Activated CD8-positive, alpha-beta T cell treated with anti-CD3 and anti-CD28 coated beads, Interleukin-2, amount 10 ng/mL, durations not matched to agents 7 days and 5 days (primary cell): ENCODE data around the gene GPR45. TPM values are rescaled to one million over a fixed set of nuclear protein-coding genes. Genes with fewer than 3 reads are reported as not detected.
A peak's percentile ranks its signal among the peaks of the same experiment; 100 is the strongest.

Source experiments
- ATAC-seq: fragments of 150-1000 bp; cut with Tn5 transposase; one replicate; pipeline ENCODE4 v1.10.0; 2021; ENCODE audit warnings: moderate library complexity
- CTCF ChIA-PET: fragments of 350-600 bp; sonication (Branson Sonifier 250); formaldehyde crosslinking; loops from one replicate; lab custom pipeline; 2021; ENCODE audit warnings: antibody characterized with exemption; lab: Charles Lee
- POLR2A ChIA-PET: fragments of 350-600 bp; sonication (Branson Sonifier 250); formaldehyde crosslinking; loops from one replicate; lab custom pipeline; 2021; ENCODE audit warnings: antibody characterized with exemption; lab: Charles Lee
- DNase-seq: peaks from one replicate; pipeline ENCODE4 v3.0.0-alpha.2; 2020
- H3K27ac Mint-ChIP-seq: one replicate; pipeline ENCODE4 v1.8.0; 2021; ENCODE audit warnings: mild to moderate bottlenecking, mixed read lengths
- H3K27me3 Mint-ChIP-seq: one replicate; pipeline ENCODE4 v1.8.0; 2021; ENCODE audit warnings: low read depth, mixed read lengths
- H3K36me3 Mint-ChIP-seq: one replicate; pipeline ENCODE4 v1.8.0; 2021; ENCODE audit warnings: low read depth, mixed read lengths
- H3K4me1 Mint-ChIP-seq: one replicate; pipeline ENCODE4 v1.8.0; 2021; ENCODE audit warnings: low read depth, mixed read lengths
- H3K4me3 Mint-ChIP-seq: one replicate; pipeline ENCODE4 v1.8.0; 2021; ENCODE audit warnings: mild to moderate bottlenecking, mixed read lengths
- H3K9me3 Mint-ChIP-seq: one replicate; pipeline ENCODE4 v1.8.0; 2022; ENCODE audit warnings: mixed read lengths; ENCODE audit not compliant: insufficient read depth
- total RNA-seq, 2 experiments: library from RNA; stranded (reverse); gene quantifications; one replicate each; pipeline ENCODE4 v1.2.3, GENCODE V29; 2021

Gene GPR45, protein sequence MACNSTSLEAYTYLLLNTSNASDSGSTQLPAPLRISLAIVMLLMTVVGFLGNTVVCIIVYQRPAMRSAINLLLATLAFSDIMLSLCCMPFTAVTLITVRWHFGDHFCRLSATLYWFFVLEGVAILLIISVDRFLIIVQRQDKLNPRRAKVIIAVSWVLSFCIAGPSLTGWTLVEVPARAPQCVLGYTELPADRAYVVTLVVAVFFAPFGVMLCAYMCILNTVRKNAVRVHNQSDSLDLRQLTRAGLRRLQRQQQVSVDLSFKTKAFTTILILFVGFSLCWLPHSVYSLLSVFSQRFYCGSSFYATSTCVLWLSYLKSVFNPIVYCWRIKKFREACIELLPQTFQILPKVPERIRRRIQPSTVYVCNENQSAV
- not detected for total RNA-seq

DNA sequence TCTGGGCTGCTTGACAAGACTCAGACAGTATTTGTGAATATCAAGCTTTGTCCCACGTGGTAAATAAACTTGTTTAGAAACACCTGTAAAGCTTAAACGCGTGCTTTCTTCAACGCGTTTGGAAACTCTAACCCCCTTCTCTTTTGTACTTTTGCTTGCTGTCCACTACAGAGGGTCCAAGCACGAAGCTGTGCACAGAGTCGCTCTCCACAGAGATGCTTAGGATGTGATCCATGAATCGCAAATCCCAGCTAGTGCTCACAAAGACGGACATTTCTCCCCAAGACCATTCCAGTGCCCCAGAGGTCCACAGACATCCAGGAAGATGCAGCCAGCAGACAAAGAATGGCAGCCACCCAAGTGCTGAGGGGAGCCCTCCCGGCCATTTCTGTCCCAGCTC is at the start of gene GPR45:
Gene GPR45 (plus strand): TSS at position 301 of the 400 bp plus-strand sequence. CDS start 116 bp downstream, outside the sequence.
- Mint-ChIP-seq H3K4me3 (no peak within 1 kb of the TSS), H3K27ac (no peak within 1 kb of the TSS), H3K36me3 (no peaks in the 10 kb centered on the region), H3K9me3 (no peaks in the 10 kb centered on the region), H3K4me1 (peaks cover 11% of the 10 kb centered on the region), H3K27me3 (peaks cover 11% of the 10 kb centered on the region)
- DNase-seq (no peak), ATAC-seq (no peak)
- ChIA-PET CTCF (interaction anchor here (0.7 to 9.6 kb wide), 3 partner anchors 53 to 126 kb away, joined by 3 to 183 read pairs (median 3); no protein-coding TSS in a partner anchor), POLR2A (no interaction called here)

DNA sequence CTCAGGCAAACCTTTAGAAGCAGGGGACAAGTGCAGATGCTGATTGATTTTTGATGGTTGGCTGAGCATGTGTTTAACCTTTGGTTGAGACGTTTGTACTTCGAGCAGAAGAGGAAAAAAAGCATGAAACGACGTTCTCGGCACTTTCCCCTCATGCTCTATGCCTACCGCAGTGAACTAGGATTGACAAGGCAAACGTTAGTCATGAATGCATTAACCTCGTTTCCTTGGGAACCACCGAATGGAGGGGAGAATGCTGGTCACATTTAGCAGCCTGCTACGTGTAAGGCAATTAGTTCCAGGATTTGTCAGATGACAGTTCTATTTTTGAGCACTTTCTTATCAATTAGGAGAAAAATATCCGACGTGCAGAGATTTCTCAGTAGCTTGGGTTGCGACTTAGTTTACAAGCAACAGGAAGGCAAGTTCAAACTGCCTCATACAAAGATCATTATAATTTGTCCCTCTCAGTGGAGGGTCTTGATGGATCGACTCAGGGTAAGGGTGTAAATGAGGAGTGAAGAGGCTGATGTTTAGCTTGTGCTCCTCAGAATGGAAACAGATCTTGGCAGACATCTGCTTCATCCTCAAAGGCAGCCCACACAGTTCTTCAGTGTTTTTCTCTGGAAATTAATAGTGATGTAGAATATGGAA is 47.4 kb upstream of the GPR45 start:
- Mint-ChIP-seq H3K27ac (no peak overlapping the region), H3K4me3 (no peak overlapping the region), H3K27me3 (peaks cover 14% of the 10 kb centered on the region), H3K36me3 (no peaks in the 10 kb centered on the region), H3K4me1 (no peaks in the 10 kb centered on the region), H3K9me3 (no peaks in the 10 kb centered on the region)
- ATAC-seq (no peak), DNase-seq (no peak)
- ChIA-PET POLR2A (no interaction called here), CTCF (no interaction called here)

DNA sequence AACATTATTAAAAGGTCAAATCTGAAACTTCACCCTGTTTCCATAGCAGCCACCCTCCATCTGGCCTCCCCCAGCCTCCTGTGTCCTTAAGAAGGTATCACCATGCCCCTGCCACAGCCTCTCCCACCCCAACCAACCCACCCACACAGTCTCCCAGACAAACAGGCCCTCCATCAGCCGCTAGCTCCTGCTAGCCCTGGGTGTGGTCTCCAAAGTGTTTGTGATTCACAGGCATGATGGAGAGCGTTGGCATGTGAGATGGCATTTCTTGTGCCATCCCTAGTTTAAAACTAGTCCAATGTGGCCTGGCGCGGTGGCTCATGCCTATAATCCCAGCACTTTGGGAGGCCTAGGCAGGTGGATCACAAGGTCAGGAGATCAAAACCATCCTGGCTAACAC is 44.9 kb upstream of the GPR45 start:
- ChIA-PET POLR2A (no interaction called here), CTCF (no interaction called here)
- H3K4me1 Mint-ChIP-seq: no peaks in the 10 kb centered on the region
- DNase-seq: no peak
- peaks cover 22% of the 10 kb centered on the region for H3K27me3 Mint-ChIP-seq
- H3K36me3 Mint-ChIP-seq: no peaks in the 10 kb centered on the region
- H3K27ac Mint-ChIP-seq: no peak overlapping the region
- no peak for ATAC-seq
- H3K4me3 Mint-ChIP-seq: no peak overlapping the region
- H3K9me3 Mint-ChIP-seq: no peaks in the 10 kb centered on the region

DNA sequence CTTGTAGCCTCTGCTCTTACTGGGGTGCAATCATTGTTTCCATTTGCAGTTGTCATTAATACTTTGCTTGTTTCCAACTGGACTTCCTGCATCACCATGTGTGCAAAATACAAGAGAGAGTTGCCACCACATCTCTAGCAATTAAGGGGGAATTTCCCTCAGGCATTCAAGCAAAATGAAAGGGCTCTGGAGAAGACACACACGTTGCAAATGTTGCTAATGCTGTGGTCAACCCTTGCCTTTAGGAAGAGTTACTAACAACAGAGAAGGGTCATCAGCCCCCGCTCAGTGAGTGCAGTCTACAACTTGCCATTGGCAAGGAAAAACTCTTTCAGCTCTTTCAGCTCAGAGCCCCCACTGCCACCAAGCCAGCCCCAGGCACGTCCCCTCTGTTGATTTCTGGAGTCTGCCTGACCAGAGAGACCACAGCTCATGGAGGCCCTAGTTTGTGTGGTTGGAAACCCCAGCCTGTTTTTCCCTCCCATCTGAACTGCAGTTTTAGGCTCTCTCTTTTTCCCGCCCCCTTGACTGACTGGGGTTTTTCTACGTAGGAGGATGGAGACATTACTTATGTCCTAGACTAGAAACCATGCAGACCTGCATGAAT is 25.9 kb upstream of the GPR45 start:
- H3K4me3 Mint-ChIP-seq: no peak overlapping the region
- H3K27me3 Mint-ChIP-seq: no peaks in the 10 kb centered on the region
- ChIA-PET POLR2A (no interaction called here), CTCF (no interaction called here)
- DNase-seq (no peak), ATAC-seq (no peak)
- no peaks in the 10 kb centered on the region for H3K36me3 Mint-ChIP-seq
- no peak overlapping the region for H3K27ac Mint-ChIP-seq
- peaks cover 4% of the 10 kb centered on the region for H3K4me1 Mint-ChIP-seq
- H3K9me3 Mint-ChIP-seq: no peaks in the 10 kb centered on the region

DNA sequence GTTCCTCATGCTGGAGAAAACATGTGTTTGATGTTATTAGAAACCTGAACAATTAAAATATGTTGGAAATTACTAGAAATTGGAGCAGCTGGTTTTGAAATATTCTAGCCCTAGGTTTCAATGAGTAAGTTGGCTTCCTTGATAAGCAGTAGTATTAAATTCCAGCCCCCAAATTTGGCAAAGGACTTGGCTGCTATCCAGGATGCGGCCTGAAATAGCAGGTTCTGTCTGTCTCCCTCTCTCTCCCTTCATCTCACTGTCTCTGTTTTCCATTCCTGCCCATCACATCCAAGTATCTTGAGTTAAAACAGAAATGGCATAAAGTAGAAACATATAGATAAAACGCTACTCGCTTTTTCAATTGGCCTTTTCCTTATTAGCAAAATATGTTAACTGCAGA is 20.9 kb upstream of the GPR45 start:
- Mint-ChIP-seq H3K27me3 (peaks cover 3% of the 10 kb centered on the region), H3K4me1 (no peaks in the 10 kb centered on the region), H3K9me3 (no peaks in the 10 kb centered on the region), H3K27ac (no peak overlapping the region), H3K4me3 (no peak overlapping the region), H3K36me3 (no peaks in the 10 kb centered on the region)
- DNase-seq: no peak
- POLR2A ChIA-PET: interaction anchor here (0.6 kb wide), 1 partner anchor 810 kb away, joined by 4 read pairs; no protein-coding TSS in a partner anchor
- ATAC-seq: no peak
- CTCF ChIA-PET: no interaction called here

DNA sequence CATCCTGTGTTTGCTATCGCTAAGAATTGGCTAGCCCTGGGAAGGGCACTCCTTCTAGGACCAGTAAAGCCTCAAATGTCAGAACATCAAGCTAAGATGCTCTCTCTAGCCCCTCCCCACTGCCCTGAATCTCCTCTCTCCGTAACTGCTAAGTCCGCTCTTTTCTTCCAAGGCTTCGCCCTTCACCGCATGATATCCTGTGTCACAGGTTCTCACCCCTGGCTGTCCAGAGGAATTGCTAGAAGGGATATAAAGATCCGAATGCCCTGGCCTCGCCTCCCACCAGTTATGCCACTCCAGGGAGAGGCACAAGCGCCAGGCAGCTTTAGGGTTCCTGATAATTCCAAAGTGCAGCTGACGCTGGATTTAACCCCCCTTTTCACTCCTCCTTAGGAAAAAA is 17.1 kb upstream of the GPR45 start:
- POLR2A ChIA-PET: no interaction called here
- Mint-ChIP-seq H3K4me3 (no peak overlapping the region), H3K27me3 (peaks cover 6% of the 10 kb centered on the region), H3K36me3 (no peaks in the 10 kb centered on the region), H3K27ac (no peak overlapping the region), H3K4me1 (no peaks in the 10 kb centered on the region), H3K9me3 (no peaks in the 10 kb centered on the region)
- no peak for DNase-seq
- CTCF ChIA-PET: no interaction called here
- ATAC-seq: no peak

DNA sequence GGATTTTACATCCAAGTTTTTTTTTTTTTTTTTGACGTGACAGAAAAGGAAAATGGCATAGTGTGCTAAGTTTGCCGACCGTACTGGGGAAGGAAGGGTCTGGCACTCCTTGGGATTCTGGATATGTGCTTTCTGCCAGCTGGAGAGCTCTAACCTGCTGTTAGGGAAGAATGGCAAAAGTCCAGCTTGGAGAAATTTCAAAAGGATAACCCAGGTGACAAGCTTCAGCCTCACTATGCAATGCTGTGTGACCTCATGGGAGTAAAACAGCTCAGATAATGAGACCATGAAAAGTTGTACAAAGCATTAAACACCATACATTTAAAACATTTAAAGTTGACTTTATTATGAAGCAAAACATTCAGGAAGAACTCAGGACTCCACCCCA is 10.3 kb upstream of the GPR45 start:
- Mint-ChIP-seq H3K27ac (no peak overlapping the region), H3K4me3 (no peak overlapping the region), H3K36me3 (no peaks in the 10 kb centered on the region), H3K27me3 (peaks cover 11% of the 10 kb centered on the region), H3K9me3 (no peaks in the 10 kb centered on the region), H3K4me1 (peaks cover 2% of the 10 kb centered on the region)
- DNase-seq: no peak
- ChIA-PET CTCF (interaction anchor here (0.6 to 0.9 kb wide), 2 partner anchors 8 to 117 kb away, joined by 3 read pairs; no protein-coding TSS in a partner anchor), POLR2A (no interaction called here)
- no peak for ATAC-seq

DNA sequence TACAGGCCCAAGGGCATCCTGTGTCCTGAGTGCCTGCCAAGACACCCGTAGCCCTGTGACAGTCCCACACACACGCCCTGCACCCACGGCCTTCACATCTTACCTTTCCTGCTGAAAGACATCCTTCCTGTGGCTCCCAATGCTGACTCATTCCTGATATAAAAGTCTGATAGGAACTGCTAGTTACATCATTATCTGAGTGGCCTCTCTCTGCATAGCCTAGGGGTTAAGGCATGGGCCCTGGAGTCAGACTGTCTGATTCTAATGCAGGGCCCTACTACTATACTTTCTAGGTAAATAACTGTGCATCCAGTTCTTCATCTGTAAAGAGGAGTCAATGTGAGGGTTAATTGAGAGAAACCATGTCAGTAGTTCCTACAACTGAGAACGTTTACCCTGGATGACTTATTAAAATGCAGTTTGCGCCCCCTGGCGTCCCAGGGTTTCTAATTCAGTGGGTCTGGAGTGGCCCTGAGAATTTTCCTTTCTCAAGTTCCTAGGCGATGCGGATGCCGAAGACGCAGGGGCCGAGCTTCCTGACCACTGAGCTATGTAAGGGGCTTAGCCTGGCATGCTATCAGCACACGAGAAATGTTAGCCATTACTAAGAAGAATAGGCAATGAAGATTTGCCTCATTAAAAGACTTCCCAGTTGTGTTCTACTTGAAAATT is 6.0 kb upstream of the GPR45 start:
- DNase-seq (peak; percentile 74), ATAC-seq (peak; percentile 66)
- no peaks in the 10 kb centered on the region for H3K9me3 Mint-ChIP-seq
- H3K27ac Mint-ChIP-seq: no peak overlapping the region
- no peak overlapping the region for H3K4me3 Mint-ChIP-seq
- no peaks in the 10 kb centered on the region for H3K36me3 Mint-ChIP-seq
- ChIA-PET POLR2A (no interaction called here), CTCF (interaction anchor here (0.7 to 9.6 kb wide), 8 partner anchors 9 to 148 kb away, joined by 3 to 183 read pairs (median 3); no protein-coding TSS in a partner anchor)
- H3K27me3 Mint-ChIP-seq: peaks cover 11% of the 10 kb centered on the region
- H3K4me1 Mint-ChIP-seq: peaks cover 13% of the 10 kb centered on the region

DNA sequence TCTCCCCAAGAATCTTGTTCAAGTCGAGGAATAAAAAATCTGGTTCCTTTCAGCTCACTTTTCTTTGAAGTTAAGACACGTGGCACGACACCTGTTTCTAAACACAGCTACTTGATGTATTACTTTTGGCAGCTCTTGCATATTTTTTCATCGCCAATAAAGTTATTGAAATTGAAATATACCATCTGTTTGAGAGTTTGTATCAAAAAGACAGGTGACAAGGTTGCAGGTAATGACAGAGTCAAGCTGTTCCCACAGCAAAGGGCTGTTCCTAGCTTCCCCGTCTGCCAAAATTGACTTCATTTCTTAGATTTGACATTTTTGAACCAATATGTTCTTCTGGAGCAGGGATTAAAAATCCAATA is 5.5 kb upstream of the GPR45 start:
- Mint-ChIP-seq H3K27me3 (peaks cover 13% of the 10 kb centered on the region), H3K4me1 (peaks cover 13% of the 10 kb centered on the region), H3K4me3 (no peak overlapping the region), H3K9me3 (no peaks in the 10 kb centered on the region), H3K36me3 (no peaks in the 10 kb centered on the region), H3K27ac (no peak overlapping the region)
- DNase-seq (no peak), ATAC-seq (no peak)
- ChIA-PET CTCF (interaction anchor here (0.7 to 9.6 kb wide), 8 partner anchors 9 to 148 kb away, joined by 3 to 183 read pairs (median 3); no protein-coding TSS in a partner anchor), POLR2A (no interaction called here)

DNA sequence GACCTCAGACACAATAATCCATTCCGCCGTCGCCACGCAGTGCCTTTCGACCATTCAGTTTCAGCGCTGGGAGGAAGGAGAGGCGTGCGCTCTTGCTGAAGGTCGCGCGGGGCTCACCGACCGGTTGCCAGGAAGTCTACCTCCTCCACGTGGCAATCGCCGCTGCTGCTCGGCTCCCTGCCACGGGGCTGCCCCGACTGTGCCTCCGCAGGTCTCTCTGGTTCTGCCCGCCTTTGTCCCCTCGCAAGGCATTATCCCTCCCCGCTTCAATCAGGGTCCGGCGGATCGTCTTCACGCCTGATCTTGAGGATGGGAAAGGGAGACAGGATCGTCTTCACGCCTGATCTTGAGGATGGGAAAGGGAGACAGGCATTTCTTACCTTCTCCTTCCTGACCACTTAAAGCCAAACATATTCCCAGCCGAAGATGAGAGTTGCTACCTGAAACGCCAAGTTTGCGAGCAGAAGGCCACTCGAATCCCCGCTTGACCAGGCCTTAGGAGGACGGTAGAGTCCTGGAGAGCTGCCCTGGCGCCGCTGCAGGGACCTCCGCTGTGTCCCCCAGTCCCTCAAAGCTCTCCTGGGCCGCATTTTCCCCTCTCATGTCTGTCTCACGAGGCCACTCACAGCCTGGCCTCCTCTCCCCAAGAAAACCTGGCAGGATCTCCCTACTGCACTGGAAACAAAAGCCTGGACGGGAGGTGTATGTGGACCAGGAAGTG is 4.3 kb upstream of the GPR45 start:
- Mint-ChIP-seq H3K36me3 (no peaks in the 10 kb centered on the region), H3K27ac (no peak overlapping the region), H3K9me3 (no peaks in the 10 kb centered on the region), H3K4me1 (peaks cover 13% of the 10 kb centered on the region), H3K27me3 (peaks cover 13% of the 10 kb centered on the region), H3K4me3 (no peak overlapping the region)
- no peak for ATAC-seq
- peak; percentile 26 for DNase-seq
- ChIA-PET CTCF (interaction anchor here (0.8 to 9.6 kb wide), 3 partner anchors 102 to 126 kb away, joined by 3 to 183 read pairs (median 4); no protein-coding TSS in a partner anchor), POLR2A (no interaction called here)

DNA sequence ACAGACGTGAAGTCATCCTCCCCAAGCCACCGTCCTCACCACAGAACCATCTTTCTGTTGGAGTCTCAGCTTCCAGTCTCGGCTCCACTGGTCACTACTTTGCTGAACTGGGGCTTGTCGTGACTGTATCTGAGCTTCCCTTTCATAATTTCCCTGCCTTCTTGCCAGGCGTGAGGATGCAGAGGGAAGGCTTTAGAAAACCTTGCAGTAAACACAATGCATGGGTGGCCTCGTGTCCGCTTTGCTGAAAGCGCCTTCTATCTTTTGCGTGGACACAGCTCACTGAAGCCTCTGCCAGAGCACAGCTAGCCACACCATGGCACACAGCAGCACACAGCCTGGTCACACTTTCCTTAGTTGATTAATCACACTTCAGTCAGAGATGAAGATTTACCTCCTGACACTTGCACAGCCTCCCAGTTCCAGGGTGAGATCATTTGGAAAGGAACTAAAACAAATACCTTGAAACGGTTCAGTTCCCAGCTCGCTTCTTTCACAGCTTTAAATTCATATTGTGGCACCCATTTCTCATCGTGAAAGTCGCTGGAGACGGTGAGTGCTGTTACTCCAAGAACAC is 2.8 kb upstream of the GPR45 start:
- peaks cover 13% of the 10 kb centered on the region for H3K4me1 Mint-ChIP-seq
- DNase-seq: no peak
- H3K4me3 Mint-ChIP-seq: no peak overlapping the region
- H3K9me3 Mint-ChIP-seq: no peaks in the 10 kb centered on the region
- no peaks in the 10 kb centered on the region for H3K36me3 Mint-ChIP-seq
- ChIA-PET CTCF (interaction anchor here (0.7 to 9.6 kb wide), 8 partner anchors 8 to 198 kb away, joined by 3 to 183 read pairs (median 4); no protein-coding TSS in a partner anchor), POLR2A (no interaction called here)
- H3K27ac Mint-ChIP-seq: no peak overlapping the region
- no peak for ATAC-seq
- H3K27me3 Mint-ChIP-seq: peaks cover 13% of the 10 kb centered on the region
